HepG2 (cell line): Measurements from ENCODE around the gene HOXC11. TPM values are rescaled to one million over a fixed set of nuclear protein-coding genes. Genes with fewer than 3 reads are reported as not detected.

Experiments used
- ATAC-seq: fragments of 200-7000 bp; cut with Tn5 transposase; 3 replicates; pipeline ENCODE4 v1.9.1; 2020; ENCODE audit warnings: mild to moderate bottlenecking, moderate library complexity
- BruUV-seq: library from RNA; stranded (reverse); fragments of 400-500 nt; replicated peaks from 2 replicates; lab custom pipeline; 2021; lab: Mats Ljungman, UMichigan
- CTCF ChIA-PET: fragments of 300-600 bp; formaldehyde crosslinking; extraction: SDS; loops from one replicate; lab custom pipeline; 2021; ENCODE audit warnings: low total read pairs, inconsistent platforms, low intra/inter-chr PET ratio; lab: Yijun Ruan, JAX
- POLR2A ChIA-PET: fragments of 350-600 bp; sonication (Branson Sonifier 250); formaldehyde crosslinking; loops from one replicate; lab custom pipeline; 2020; ENCODE audit warnings: antibody characterized with exemption, inconsistent platforms; lab: Yijun Ruan, JAX
- DNase-seq: peaks from one replicate; pipeline ENCODE4 v3.0.0-alpha.2; 2015; ENCODE audit warnings: low spot score
- FAIRE-seq: peaks from 3 replicates; lab custom pipeline; 2011; peaks lifted over from hg19 to GRCh38; lab: Jason Lieb, UNC
- H2AFZ ChIP-seq: one replicate; pipeline ENCODE4 v1.6.1; 2011; ENCODE audit warnings: low read length, inconsistent platforms
- H3K27ac ChIP-seq: fragments of 300-600 bp; 3 replicates; pipeline ENCODE4 v1.8.0; 2011; ENCODE audit warnings: mixed run types, mild to moderate bottlenecking, mixed read lengths, low read length, inconsistent platforms; ENCODE audit not compliant: insufficient read depth; ENCODE audit errors: extremely low read length
- H3K27me3 ChIP-seq, 2 experiments: fragments of 200-600 bp in 1 of 2; 2 replicates in 1 of 2; 3 replicates in 1 of 2; pipeline versions ENCODE4 v1.6.0 to v1.8.0; 2011; ENCODE audit warnings: low read length in 2 of 2, mild to moderate bottlenecking in 2 of 2, moderate library complexity in 2 of 2, inconsistent platforms in 1 of 2; ENCODE audit not compliant: insufficient read depth in 2 of 2, control insufficient read depth in 1 of 2
- H3K36me3 ChIP-seq, 2 experiments: fragments of 200-600 bp in 1 of 2; replicated peaks in 1 of 2; 2 replicates in 1 of 2; 3 replicates in 1 of 2; pipeline versions ENCODE4 v1.5.1 to v1.8.0; 2011; ENCODE audit warnings: low read length in 2 of 2, inconsistent platforms in 1 of 2; ENCODE audit not compliant: insufficient read depth in 2 of 2, control insufficient read depth in 1 of 2
- H3K4me1 ChIP-seq: 2 replicates; pipeline ENCODE4 v1.5.1; 2012; ENCODE audit warnings: low read length, inconsistent platforms; ENCODE audit not compliant: insufficient read depth
- H3K4me2 ChIP-seq: 2 replicates; pipeline ENCODE4 v1.6.0; 2011; ENCODE audit warnings: low read depth, low read length, inconsistent platforms
- H3K4me3 ChIP-seq, 3 experiments: fragments of 200-600 bp in 1 of 3; sonication (generic), shearing (Covaris generic) in 1 of 3; replicated peaks in 1 of 3; 2 replicates each; pipeline ENCODE4 v1.5.1; 2011 to 2016; ENCODE audit warnings: low read length in 3 of 3, inconsistent platforms in 2 of 3, low read depth in 2 of 3, mild to moderate bottlenecking in 2 of 3, control low read depth in 1 of 3, mixed read lengths in 1 of 3; ENCODE audit not compliant: insufficient read depth in 1 of 3
- H3K79me2 ChIP-seq: one replicate; pipeline ENCODE4 v1.6.1; 2011; ENCODE audit warnings: low read length, inconsistent platforms; ENCODE audit not compliant: insufficient read depth
- H3K9ac ChIP-seq: 2 replicates; pipeline ENCODE4 v1.6.0; 2011; ENCODE audit warnings: mild to moderate bottlenecking, low read depth, low read length, inconsistent platforms; ENCODE audit not compliant: insufficient read depth
- H3K9me3 ChIP-seq: 2 replicates; pipeline ENCODE4 v1.5.1; 2012; ENCODE audit warnings: mild to moderate bottlenecking, low read length
- H4K20me1 ChIP-seq: 2 replicates; pipeline ENCODE4 v1.6.0; 2011; ENCODE audit warnings: inconsistent platforms, mild to moderate bottlenecking, low read length, moderate library complexity; ENCODE audit not compliant: insufficient read depth
- FOXA1 ChIP-seq, 2 experiments: fragments of 450-650 bp in 1 of 2; sonication (generic) in 1 of 2; formaldehyde crosslinking in 1 of 2; IDR thresholded peaks; 2 replicates each; pipeline versions ENCODE4 v1.4.0 to v1.6.1; 2016 to 2020; ENCODE audit warnings: missing genetic modification reagents in 1 of 2
- GZF1 ChIP-seq: sonication (generic); formaldehyde crosslinking; IDR thresholded peaks from 2 replicates; pipeline ENCODE4 v1.5.1; 2020; ENCODE audit warnings: mild to moderate bottlenecking, missing genetic modification reagents
- HNRNPH1 ChIP-seq: fragments of 200-400 bp; formaldehyde crosslinking; optimal IDR thresholded peaks from 2 replicates; pipeline ENCODE3; 2017; ENCODE audit warnings: mild to moderate bottlenecking, low read depth, low read length
- JARID2 ChIP-seq: sonication (generic); formaldehyde crosslinking; IDR thresholded peaks from 2 replicates; pipeline ENCODE4 v1.8.1; 2023; ENCODE audit warnings: missing genetic modification reagents, inconsistent platforms; ENCODE audit not compliant: insufficient replicate concordance
- NR2F6 ChIP-seq, 2 experiments: IDR thresholded peaks; 2 replicates each; pipeline ENCODE4 v1.6.1; 2016; ENCODE audit warnings: antibody characterized with exemption in 1 of 2, mild to moderate bottlenecking in 1 of 2
- PAXIP1 ChIP-seq: sonication (generic); formaldehyde crosslinking; conservative IDR thresholded peaks from 2 replicates; pipeline ENCODE4 v1.4.0; 2020; ENCODE audit warnings: mild to moderate bottlenecking, missing genetic modification reagents, moderate library complexity
- ZNF7 ChIP-seq: IDR thresholded peaks from 2 replicates; pipeline ENCODE4 v1.6.1; 2016; ENCODE audit warnings: missing biosample characterization, missing genetic modification reagents
- WGBS: methylation state at CpG from one replicate; pipeline ENCODE4 v1.1.6; 2017; ENCODE audit warnings: low lambda C conversion rate; 5-methylcytosine and 5-hydroxymethylcytosine counted together
- in situ Hi-C: cut with HindIII; loops from 2 replicates; pipeline ENCODE4 v1.10.0; 2017; ENCODE audit warnings: low pct_unique_long_range_greater_than_20kb; ENCODE audit not compliant: extremely low pct_ligation_motif_present
- intact Hi-C: fragments of 100-400 bp; cut with micrococcal nuclease; formaldehyde crosslinking; loops from one replicate; pipeline ENCODE4 v1.10.0; 2022; ENCODE audit not compliant: unreplicated experiment
- polyA plus RNA-seq, 8 experiments: library from polyadenylated mRNA; depleted of rRNA in 3 of 8; stranded (reverse) in 7 of 8; unstranded in 1 of 8; fragments of >200 nt; fragmentation: Illumina TruSeq in 4 of 8; extraction: Trizol in 4 of 8; gene quantifications; 2 replicates each; pipeline versions ENCODE4 v1.2.1 to v1.2.3, GENCODE V29; 2011 to 2016; ENCODE audit warnings: low read depth in 4 of 8, missing spikeins in 1 of 8, mixed read lengths in 1 of 8; ENCODE audit not compliant: insufficient read depth in 1 of 8
- total RNA-seq, 5 experiments: library from RNA; depleted of rRNA; stranded (reverse); fragments of >200 nt; fragmentation: Illumina TruSeq; extraction: Trizol; gene quantifications; 2 replicates each; pipeline ENCODE4 v1.2.3, GENCODE V29; 2016; ENCODE audit warnings: low read depth in 1 of 5
- TF ChIP-seq, protein P1 (sequence below): sonication (generic); formaldehyde crosslinking; IDR thresholded peaks from 2 replicates; pipeline ENCODE4 v1.5.0; 2020; ENCODE audit warnings: mild to moderate bottlenecking, missing genetic modification reagents
- TF ChIP-seq, protein P2 (sequence below): IDR thresholded peaks from 2 replicates; pipeline ENCODE4 v1.6.1; 2012; ENCODE audit warnings: inconsistent platforms
- TF ChIP-seq, protein P3 (sequence below): sonication (generic); formaldehyde crosslinking; IDR thresholded peaks from 2 replicates; pipeline ENCODE4 v1.4.0; 2020; ENCODE audit warnings: missing genetic modification reagents, borderline replicate concordance
- TF ChIP-seq, protein P4 (sequence below): sonication (generic); formaldehyde crosslinking; IDR thresholded peaks from 2 replicates; pipeline ENCODE4 v1.8.0; 2022; ENCODE audit warnings: missing genetic modification reagents, mild to moderate bottlenecking, inconsistent platforms, borderline replicate concordance

Gene HOXC11
- total and polyA plus RNA-seq, 2 of the 13 experiments (the other 11 are each of a cell fraction or from before 2014, with no cell fraction given): not detected

DNA sequence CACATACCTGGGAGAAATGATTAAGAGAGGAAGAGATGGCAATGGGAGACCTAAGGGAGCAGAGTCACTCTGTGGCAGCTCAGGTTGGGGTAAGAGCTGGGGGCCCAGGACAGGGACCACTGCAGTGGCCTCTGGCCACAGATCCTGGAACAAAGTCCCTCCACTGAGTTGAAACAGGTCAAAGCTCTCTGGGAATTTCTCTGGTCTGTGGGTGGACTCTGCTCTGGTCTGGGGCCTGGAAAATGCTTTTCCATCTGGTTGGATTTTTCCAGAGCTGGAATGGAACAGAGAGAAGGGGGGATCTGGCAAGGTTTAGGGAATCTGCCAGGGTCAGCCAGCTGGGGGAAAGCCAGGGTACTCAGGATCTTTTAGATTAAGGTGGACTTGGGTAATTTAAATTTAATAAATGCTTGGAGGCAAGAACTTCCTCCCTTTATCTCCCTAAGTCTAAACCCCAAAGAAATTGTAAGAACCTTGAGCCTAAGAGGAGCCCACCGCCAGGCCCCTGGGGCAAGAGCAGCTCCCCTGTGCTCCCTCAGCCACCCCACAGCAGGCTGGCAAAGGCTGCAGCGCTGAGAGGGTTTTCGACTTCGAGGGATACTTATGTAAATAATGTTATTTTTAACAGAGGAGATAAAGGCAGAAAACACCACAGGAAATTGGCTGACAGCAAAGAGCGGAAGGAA is 15.8 kb downstream of the HOXC11 start:
- peak overlapping the region; percentile 68 for H3K4me2 ChIP-seq
- 9% methylated on average over 5 of the region's 5 CpGs for WGBS
- ATAC-seq (peak; percentile 72), FAIRE-seq (no peak), DNase-seq (no peak)
- no peaks in the 10 kb centered on the region for H3K9me3 ChIP-seq
- H4K20me1 ChIP-seq: no peaks in the 10 kb centered on the region
- H3K27ac ChIP-seq: peak overlapping the region; percentile 61
- H3K36me3 ChIP-seq: no peaks in the 10 kb centered on the region
- no peak overlapping the region for H2AFZ ChIP-seq
- no peak overlapping the region for H3K9ac ChIP-seq
- intact Hi-C loops: loop anchor here (2.0 kb wide), 1 partner anchor 222 kb away; no protein-coding TSS in a partner anchor
- ChIA-PET CTCF (interaction anchor here (1.1 to 1.6 kb wide), 2 partner anchors 17 to 221 kb away, joined by 3 to 13 read pairs; no protein-coding TSS in a partner anchor), POLR2A (interaction anchor here (0.6 to 1.3 kb wide), 2 partner anchors 10 to 214 kb away, joined by 4 to 5 read pairs; no protein-coding TSS in a partner anchor)
- no peaks in the 10 kb centered on the region for H3K79me2 ChIP-seq
- peaks cover 37% of the 10 kb centered on the region for H3K4me1 ChIP-seq
- in situ Hi-C loops: no loop called here
- H3K4me3 ChIP-seq: peak overlapping the region in 2 of 3 experiments; percentile 51; a peak in 5 of 6 replicates
- BruUV-seq: no TSS peak
- H3K27me3 ChIP-seq: peaks cover 9 to 38% of the 10 kb centered on the region in 2 experiments
- TF ChIP-seq JARID2 (no peak), PAXIP1 (peak; percentile 91), GZF1 (CRISPR knock-in tag) (no peak), ZNF7 (CRISPR knock-in tag) (no peak), HNRNPH1 (no peak), FOXA1 (IDR thresholded peaks at IDR 0.05) (no peak), FOXA1 (CRISPR knock-in tag; IDR thresholded peaks at IDR 0.05) (no peak), NR2F6 (IDR thresholded peaks at IDR 0.05) (peak; percentile 45; the same call in 1 of the 2 replicates), NR2F6 (CRISPR knock-in tag; IDR thresholded peaks at IDR 0.05) (0 out of 2 replicates have a peak, but pooled peaks have one; percentile 26)
- TF ChIP-seq, protein P1, sequence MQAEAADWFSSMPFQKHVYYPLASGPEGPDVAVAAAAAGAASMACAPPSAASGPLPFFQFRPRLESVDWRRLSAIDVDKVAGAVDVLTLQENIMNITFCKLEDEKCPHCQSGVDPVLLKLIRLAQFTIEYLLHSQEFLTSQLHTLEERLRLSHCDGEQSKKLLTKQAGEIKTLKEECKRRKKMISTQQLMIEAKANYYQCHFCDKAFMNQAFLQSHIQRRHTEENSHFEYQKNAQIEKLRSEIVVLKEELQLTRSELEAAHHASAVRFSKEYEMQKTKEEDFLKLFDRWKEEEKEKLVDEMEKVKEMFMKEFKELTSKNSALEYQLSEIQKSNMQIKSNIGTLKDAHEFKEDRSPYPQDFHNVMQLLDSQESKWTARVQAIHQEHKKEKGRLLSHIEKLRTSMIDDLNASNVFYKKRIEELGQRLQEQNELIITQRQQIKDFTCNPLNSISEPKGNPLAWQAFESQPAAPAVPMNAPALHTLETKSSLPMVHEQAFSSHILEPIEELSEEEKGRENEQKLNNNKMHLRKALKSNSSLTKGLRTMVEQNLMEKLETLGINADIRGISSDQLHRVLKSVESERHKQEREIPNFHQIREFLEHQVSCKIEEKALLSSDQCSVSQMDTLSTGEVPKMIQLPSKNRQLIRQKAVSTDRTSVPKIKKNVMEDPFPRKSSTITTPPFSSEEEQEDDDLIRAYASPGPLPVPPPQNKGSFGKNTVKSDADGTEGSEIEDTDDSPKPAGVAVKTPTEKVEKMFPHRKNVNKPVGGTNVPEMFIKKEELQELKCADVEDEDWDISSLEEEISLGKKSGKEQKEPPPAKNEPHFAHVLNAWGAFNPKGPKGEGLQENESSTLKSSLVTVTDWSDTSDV: no peak
- TF ChIP-seq, protein P2, sequence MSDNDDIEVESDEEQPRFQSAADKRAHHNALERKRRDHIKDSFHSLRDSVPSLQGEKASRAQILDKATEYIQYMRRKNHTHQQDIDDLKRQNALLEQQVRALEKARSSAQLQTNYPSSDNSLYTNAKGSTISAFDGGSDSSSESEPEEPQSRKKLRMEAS: 0 out of 2 replicates have a peak, but pooled peaks have one; percentile 3
- TF ChIP-seq, protein P3, sequence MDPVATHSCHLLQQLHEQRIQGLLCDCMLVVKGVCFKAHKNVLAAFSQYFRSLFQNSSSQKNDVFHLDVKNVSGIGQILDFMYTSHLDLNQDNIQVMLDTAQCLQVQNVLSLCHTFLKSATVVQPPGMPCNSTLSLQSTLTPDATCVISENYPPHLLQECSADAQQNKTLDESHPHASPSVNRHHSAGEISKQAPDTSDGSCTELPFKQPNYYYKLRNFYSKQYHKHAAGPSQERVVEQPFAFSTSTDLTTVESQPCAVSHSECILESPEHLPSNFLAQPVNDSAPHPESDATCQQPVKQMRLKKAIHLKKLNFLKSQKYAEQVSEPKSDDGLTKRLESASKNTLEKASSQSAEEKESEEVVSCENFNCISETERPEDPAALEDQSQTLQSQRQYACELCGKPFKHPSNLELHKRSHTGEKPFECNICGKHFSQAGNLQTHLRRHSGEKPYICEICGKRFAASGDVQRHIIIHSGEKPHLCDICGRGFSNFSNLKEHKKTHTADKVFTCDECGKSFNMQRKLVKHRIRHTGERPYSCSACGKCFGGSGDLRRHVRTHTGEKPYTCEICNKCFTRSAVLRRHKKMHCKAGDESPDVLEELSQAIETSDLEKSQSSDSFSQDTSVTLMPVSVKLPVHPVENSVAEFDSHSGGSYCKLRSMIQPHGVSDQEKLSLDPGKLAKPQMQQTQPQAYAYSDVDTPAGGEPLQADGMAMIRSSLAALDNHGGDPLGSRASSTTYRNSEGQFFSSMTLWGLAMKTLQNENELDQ: no peak
- TF ChIP-seq, protein P4, sequence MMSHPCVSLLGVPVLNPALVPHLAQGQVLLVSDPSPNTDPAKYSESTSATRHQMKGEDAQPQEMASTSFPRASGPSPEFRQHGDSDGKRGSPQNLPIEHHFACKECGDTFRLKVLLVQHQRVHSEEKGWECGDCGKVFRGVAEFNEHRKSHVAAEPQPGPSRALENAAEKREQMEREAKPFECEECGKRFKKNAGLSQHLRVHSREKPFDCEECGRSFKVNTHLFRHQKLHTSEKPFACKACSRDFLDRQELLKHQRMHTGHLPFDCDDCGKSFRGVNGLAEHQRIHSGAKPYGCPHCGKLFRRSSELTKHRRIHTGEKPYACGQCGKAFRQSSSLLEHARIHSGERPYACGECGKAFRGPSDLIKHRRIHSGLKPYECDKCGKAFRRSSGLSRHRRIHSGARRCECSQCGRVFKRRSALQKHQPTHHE (CRISPR knock-in tag): 0 out of 2 replicates have a peak, but pooled peaks have one; percentile 15
